Femur (tissue), 1 donor: ENCODE measurements around the gene CRB1.
"Not testable (repeated sequence)": the region's sequence is repeated elsewhere in the genome, so short reads cannot be mapped to it uniquely, and the experiment has no call there.

Source experiments
- DNase-seq: peaks from one replicate; pipeline ENCODE4 v3.0.0-alpha.2; 2017

CRB1 gene

DNA sequence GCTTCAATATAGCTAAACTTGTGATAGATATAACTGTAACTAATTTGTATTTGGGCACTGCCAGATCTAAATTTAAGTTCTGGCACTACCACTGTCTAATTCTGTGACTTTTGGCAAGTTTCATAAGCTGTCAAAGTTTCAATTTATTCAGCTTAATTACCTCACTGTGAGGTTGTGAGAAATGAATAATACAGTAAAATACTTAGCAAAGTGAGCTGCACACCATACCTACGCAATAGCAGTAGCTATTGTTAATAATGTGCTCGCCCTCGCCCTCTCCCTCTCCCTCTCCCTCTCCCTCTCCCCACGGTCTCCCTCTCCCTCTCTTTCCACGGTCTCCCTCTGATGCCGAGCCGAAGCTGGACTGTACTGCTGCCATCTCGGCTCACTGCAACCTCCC lies 136.7 kb downstream of the CRB1 start:
- not testable (repeated sequence) for DNase-seq

DNA sequence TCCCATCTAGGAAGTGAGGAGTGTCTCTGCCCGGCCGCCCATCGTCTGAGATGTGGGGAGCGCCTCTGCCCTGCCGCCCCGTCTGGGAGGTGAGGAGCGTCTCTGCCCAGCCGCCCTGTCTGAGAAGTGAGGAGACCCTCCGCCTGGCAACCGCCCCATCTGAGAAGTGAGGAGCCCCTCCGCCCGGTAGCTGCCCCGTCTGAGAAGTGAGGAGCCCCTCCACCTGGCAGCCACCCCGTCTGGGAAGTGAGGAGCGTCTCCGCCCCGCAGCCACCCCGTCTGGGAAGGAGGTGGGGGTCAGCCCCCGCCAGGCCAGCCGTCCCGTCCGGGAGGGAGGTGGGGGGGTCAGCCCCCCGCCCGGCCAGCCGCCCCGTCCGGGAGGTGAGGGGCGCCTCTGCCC lies 137.6 kb downstream of the CRB1 start:
- DNase-seq, result not testable (repeated sequence)

DNA sequence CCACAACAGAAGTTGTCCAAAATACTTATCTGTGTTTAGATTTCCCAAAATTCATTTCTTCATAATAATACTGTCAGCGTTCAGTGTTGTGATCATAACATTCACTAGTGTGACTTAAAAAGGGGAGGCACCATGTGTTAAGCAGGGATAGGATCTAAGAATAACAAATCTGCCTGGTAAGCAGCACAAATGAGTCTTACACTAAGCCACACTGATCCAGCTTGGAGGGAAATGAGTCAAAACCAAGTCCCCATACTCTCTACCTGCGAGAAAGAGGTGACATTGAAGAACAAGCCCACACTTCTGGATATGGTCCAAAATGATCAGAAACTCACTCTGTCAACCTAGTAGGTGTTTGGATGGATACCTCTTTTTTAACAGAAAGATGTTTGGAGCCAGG lies 145.5 kb downstream of the CRB1 start:
- DNase-seq, result no peak

DNA sequence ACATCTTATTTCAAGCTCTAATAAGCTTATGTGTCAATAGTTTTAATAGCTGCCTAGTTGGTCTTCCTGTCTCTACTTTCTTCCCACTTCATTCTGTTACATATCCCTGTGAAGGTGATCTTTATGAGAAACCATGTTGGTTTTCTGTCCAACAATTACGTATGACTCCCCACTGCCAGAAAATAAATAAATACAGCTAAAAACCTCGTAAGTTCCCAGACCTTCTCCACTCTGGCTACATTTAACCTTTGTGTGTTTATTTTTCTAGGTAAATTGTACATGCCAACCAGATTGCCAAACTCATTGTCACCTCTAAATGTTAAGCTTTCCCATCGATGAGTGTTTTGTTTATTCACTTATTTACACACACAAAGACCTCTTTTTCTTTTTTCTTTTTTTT lies 147.2 kb downstream of the CRB1 start:
- DNase-seq, result no peak

DNA sequence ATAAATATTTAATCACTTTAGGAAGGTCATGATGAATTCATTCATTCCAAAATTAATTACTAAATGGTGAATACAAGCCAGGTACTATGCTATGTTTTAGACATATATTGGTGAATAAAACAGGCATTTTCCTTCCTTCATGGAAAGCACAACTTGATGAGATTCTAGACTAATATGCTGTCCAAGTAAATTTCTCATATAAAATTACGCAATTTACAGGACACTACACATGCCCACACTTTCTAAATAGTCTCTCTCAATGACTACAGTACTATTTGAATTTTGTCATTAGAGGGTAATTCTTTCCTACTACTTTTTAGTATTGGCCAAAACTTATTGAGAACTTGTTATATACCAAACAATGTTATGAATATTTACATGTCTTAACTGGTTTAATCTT lies 150.6 kb downstream of the CRB1 start:
- no peak for DNase-seq

DNA sequence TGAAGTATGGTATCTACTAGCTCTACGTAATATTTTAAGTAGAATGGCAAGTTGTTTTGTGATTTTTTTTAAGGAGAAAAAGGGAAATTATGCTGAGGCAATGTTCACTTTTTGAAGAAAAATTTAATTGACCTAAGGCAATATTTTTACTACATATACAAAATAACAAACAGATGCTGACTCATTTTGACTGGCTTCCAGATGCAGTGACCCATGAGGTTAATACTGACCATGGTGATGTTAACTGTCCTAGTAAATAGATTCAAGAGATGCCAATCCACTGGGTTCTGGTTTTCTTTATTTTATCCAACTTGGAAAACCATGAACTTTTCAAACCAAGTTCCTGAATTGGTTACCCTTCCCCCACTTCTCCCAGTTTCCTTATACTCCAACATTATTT lies 154.9 kb downstream of the CRB1 start:
- DNase-seq, result no peak

DNA sequence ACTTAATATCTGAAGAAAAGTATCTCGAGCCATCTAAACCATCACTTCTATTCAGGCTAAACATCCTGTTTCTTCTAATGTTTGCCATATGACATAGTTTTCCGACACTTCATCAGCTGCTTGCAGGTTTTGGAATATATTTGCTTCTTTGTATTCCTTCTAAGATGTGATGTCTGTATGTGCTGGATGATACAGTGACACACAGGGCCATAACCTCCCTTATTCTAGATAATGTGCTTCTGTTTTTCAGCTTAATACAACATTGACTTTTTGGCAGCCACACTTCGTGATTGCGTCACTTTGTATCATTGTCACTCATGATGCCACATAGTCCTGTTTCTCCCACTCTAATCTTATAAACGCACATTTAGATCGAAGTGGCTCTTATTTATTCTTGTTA lies 156.3 kb downstream of the CRB1 start:
- no peak for DNase-seq

DNA sequence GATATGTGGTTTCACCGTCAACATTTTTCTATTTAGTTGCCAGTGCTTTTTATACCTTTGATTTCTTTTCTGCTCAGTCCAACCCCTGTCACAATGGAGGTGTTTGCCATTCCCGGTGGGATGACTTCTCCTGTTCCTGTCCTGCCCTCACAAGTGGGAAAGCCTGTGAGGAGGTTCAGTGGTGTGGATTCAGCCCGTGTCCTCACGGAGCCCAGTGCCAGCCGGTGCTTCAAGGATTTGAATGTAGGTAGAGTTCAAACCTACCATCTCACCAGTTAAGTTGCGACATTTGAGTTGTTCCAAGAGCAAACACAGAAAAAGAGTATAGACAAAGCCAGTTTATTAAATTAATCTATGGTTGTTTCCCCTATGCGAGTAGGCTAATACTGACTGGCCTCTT lies 161.3 kb downstream of the CRB1 start:
- no peak for DNase-seq

DNA sequence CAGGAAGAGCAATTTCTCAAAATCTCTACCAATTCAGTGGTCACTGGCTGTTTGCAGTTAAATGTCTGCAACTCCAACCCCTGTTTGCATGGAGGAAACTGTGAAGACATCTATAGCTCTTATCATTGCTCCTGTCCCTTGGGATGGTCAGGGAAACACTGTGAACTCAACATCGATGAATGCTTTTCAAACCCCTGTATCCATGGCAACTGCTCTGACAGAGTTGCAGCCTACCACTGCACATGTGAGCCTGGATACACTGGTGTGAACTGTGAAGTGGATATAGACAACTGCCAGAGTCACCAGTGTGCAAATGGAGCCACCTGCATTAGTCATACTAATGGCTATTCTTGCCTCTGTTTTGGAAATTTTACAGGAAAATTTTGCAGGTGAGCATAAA lies 167.2 kb downstream of the CRB1 start:
- DNase-seq, result no peak

DNA sequence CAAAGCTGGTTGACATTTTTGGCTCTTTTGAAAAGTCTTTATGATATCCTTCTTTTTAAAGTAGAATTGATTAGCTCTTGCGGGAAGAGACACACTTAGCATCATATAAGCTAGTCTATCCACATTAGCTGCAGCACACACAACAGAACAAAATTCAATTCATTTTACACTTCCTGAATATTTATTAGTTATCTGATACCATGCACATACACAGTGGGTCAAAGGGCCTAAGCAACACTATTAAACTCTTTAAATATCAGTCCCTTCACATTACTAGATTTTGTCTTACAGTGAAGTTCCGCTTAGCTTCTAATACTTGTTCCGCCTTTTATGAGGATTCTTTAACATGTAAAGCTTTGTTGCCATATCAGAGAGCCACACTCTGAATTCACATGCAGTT lies 169.5 kb downstream of the CRB1 start:
- no peak for DNase-seq

DNA sequence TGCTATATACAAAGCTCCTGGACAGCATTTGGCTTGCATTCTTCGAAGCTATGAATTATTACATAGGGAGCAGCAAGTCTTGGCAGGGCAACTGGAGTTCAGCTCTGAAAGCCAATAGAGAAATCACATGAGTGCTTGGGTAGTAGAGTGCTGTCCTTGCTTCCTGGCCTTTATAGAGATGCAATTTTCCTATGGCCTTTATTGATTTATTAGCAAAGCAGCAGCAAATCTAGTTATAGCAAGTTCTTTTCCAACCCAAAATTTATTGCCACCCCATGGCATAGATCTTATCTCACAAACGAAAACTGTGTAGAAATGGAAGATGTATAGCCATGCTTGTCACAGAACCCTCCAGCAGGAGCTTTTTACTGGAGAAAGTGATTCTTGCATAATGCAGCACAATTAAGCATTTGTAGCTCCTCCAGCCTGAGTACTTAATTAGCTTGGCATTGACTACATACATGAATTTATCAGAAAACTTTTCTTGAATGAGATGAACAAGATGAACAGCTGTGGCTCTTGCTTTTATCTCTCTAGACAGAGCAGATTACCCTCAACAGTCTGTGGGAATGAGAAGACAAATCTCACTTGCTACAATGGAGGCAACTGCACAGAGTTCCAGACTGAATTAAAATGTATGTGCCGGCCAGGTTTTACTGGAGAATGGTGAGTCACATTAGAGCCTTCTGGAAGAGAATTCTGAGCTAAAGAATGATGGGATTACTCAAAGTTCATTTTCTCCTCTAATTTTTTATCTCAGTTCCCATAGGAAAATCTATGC lies 170.1 kb downstream of the CRB1 start:
- DNase-seq, result peak; percentile 21

DNA sequence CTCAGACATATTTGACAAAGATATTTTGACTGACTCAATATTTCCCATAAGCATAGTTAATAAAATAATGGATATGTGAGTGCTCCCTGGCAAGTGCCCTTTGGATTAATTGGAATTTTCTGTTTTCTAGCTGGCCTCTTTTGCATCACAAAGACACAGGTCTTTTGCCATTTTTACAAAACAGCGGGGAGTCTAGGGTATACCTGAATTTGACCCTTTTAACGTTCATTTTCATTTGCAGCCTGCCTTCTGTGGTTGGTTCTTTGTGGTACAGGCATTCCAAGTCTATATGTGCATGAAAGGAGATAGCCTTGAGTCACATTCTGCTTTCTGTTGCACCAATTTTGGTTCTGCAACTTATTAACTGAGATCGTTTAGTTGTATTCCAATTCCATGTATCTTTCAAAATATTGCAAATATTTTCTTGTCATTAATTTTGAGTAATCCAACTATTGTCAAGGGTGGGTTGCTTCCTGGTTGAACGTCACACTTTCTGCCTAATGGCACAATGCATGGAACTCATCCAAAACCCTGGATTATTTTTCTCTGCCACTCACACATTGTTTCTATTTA lies 171.7 kb downstream of the CRB1 start:
- DNase-seq, result no peak

DNA sequence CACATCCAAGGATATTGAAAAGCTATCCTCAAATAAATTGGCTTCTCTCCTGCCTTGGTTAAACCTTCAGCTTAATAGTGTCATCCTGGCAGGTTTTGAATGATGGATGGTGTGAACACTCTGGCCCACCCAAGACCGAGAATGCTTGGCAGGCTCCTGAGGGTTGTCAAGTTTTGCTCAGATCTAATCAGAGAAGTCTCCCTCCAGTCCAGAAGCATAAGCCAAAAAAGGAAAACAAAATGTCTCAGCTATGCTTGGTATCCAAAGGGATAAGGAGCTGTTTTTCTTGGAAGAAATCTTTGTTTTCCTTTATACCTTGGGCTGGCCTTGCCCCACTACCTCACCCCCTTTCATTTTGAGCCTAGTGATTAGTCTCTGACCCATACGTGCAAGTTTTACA lies 172.7 kb downstream of the CRB1 start:
- DNase-seq, result no peak

DNA sequence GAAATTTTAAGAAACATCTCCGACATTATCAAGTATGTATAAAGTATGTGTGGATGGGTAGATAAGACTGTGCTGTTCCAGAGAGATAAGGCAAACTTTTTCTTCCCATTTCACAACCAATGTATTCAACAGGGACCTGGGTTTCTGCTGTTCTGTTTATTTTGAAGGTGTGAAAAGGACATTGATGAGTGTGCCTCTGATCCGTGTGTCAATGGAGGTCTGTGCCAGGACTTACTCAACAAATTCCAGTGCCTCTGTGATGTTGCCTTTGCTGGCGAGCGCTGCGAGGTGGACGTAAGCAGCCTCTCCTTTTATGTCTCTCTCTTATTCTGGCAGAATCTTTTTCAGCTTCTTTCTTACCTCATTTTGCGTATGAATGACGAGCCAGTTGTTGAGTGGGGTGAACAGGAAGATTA lies 174.0 kb downstream of the CRB1 start:
- no peak for DNase-seq

DNA sequence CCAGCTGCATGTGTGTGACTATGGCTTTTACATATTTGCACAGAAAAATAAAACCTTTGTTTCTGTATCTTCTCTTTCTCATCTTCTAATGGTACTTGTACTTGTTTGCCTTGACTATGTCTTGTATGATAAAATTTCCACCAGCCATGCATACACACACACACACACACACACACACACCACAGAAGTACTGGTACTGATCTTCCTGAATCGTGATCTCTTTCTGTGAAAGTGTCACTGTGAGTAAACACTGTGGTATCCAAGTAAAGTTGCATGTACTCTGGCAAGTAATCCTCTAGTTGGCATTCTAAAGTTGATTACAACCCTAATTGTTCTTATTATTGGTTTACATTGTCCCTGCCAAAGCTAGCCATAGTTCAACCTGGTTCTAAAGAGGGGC lies 176.7 kb downstream of the CRB1 start:
- DNase-seq, result no peak

DNA sequence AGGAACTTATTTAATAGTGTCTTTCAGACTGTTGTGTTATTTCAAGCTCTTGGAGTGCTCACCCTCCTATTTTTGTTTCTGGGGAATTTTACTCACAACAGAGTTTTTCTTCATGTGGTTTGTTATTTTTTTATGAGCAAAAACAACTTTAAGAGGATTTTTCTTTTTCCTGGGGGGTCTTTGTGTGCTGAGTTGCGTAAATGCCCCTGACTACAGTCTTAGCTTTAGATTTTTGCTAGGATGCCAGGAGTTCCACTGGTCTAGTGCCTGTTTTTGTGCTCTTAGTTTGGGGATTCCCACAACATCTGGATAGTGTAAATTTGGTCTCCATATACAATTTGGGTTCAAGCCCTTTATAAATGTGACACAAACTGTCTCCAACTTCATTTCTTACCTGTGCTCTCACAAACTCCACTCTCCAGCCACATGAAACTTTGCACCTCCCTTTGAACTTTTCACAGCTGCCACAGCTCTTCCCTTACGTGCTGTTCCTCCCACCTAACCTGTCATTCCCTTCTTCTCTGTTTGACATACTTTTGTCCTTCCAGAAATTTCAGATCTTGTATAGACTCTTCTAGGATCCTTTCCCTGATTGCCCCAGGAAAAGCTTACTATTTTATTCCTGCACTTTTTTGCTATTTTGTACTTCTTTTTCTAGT lies 180.2 kb downstream of the CRB1 start:
- no peak for DNase-seq

DNA sequence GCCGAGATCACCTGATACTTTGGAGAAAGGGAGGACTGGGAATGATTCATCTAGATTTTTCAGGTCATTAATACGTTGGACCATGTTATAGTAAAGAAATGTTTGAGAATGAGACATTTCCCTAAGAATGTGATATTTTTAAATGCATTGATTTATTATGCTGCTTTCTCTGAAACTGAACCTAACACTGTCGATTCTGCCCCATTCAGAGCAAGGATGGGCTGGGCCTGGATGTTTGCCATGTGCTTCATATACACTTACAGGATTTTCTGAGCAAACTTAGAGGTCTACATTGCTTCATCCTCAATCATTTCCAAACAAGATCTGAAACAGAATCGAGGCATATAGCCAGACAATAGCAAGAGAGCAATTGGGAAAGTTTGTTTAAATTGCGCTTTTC lies 183.3 kb downstream of the CRB1 start:
- DNase-seq, result no peak

DNA sequence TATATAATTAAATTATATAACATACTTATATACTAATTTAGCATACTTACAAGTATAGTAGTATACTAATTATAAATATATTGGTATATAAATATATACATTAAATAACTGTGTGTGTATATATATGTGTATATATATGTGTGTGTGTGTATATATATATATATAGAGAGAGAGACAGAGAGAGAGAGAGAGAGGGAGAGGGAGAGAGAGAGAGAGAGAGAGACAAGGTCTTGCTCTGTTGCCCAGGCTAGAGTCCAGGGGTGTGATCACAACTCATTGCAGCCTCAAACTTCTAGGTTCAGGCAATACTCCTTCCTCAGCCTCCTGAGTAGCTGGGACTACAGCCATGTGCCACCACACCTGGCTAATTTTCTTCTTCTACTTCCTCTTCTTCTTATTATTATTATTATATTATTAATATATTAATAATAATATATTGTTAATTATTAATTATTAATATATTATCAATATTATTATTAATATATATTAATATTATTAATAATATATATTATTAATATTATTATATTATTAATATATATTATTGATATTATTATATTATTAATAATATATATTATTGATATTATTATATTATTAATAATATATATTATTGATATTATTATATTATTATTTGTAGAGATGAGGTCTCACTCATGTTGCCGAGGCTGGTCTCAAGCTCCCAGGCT lies 185.5 kb downstream of the CRB1 start:
- DNase-seq, result no peak

DNA sequence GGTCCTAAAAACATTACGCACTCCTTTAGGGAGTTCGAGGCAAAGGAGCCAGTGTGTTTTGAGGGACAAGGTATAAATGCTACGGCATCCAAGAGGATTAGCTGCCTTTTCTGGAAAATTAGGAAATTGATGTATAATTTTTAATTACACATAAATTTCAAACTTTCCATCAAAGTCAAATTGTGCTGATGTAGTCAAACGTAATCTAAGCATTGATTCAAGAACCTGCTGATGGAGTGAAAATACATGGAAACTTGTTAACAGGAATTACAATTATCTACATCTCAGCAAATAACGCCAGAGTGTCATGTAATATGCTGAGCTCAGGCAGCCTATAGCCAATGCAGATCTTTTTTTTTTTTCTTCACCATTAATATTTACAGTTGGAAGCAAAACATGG lies 194.5 kb downstream of the CRB1 start:
- no peak for DNase-seq

DNA sequence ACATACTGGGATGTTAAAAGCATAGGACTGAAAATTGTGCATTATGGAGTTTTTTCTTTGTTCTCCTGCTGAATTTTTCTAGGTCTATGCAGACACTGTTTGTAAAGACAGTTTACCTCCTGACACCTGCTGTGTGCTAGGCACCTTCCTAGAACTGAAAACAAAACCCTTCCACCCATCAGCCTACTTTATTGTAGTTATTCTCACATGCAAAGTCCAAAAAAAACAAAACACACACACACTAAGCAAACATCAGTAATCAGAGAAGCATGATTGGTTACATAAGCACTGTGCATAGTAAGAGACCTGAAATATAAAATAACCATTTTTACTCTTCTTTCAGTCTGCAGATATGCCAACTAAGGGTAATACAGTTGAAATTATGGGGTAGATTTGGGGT lies 195.1 kb downstream of the CRB1 start:
- DNase-seq, result no peak

DNA sequence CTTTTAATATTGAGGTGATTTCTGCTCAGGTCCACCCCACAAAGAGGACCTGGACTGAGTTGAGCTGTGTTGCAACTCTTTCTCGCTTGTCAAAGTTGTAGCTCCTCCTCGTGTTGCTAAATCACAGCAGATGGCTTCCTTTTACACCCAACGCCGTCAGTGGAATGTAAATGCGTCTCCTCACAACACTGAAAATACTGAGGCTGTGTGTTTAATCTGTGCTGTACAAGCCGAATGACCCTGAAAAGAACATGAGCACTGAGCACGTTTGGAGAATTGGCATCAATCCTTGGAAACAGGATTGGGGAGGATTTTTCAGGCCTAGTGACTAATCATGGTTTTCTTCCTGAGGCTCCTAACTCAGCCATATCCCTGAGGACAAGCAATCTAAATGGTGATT lies 196.0 kb downstream of the CRB1 start:
- peak; percentile 66 for DNase-seq

DNA sequence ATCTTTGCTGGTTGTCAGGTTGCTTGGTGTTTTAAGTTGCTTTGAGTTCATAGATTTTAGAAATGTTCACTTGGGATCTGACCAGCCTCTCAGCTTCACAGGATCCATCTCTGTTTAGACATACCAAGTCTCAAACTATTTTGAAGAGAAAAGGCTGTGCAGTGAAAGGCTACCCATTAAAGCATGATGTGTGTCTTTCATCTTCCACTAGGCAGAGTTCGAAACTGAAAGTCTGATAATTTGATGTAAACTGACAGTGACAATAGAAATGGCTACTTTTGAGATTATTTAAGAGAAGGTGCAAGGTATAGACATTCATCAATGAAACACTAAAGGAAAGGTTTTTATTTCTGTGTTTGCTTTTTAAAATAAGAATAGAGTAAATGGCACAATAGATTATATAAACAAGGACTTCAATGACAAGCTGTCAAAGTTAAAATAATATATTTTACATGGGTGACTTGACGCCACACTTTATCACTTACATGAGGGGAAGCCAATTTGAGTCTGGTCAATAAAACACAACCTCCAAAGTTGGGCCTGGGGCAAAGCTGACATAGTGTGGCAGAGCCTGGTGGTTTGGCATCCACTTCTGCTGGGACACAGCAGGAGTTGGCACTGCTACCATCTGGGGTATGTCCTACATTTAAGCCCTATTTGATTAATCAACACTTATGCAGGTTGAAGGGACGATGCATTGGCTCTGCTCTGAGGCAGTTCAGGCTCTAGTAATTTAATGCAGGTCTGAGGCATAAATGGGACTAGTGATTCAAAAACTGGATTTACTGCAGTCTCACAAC lies 197.7 kb downstream of the CRB1 start:
- no peak for DNase-seq

DNA sequence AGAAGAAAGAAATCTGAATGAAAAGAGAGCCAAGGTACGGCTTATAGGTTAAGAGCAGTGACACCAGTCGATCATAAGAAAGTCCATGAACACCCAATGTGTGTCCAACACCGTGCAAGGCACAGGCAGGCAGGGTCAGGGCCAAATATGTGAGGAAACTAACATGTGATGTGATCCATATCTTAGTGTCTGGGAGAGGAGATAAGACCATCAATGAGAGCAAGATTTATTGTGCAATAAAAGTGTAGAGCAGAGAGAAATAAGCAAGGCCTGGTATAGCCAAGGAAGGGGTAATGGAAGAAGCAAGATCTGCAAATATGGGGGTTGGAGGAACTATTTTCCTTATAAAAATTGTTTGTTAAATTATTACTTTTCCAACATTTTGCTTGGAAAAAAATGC lies 198.8 kb downstream of the CRB1 start:
- no peak for DNase-seq
